SK-N-SH (cell line): ENCODE data around the gene SOX13. TPM values are rescaled to one million over a fixed set of nuclear protein-coding genes. Genes with fewer than 3 reads are reported as not detected.

Experiments used
- CTCF ChIA-PET: fragments of 300-600, 350-600 bp; formaldehyde crosslinking; extraction: SDS; loops from one replicate; lab custom pipeline; 2021; lab: Yijun Ruan, JAX
- POLR2A ChIA-PET: fragments of 350-600 bp; sonication (Branson Sonifier 250); formaldehyde crosslinking; extraction: SDS; loops from one replicate; lab custom pipeline; 2020; ENCODE audit warnings: antibody characterized with exemption, inconsistent platforms; lab: Yijun Ruan, JAX
- DNase-seq: peaks from one replicate; pipeline ENCODE4 v3.0.0; 2012
- H2AFZ ChIP-seq: fragments of 200-600 bp; sonication (generic); 2 replicates; pipeline ENCODE4 v1.8.1; 2016; ENCODE audit warnings: antibody characterized with exemption, mild to moderate bottlenecking, low read depth
- H3F3A ChIP-seq: fragments of 200-600 bp; sonication (generic); replicated peaks from 2 replicates; pipeline ENCODE3; 2016; ENCODE audit warnings: antibody characterized with exemption, mild to moderate bottlenecking; ENCODE audit not compliant: insufficient read depth
- H3K27ac ChIP-seq, 2 experiments: fragments of 200-500 bp in 1 of 2; fragments of 200-600 bp in 1 of 2; sonication (Bioruptor generic) in 1 of 2; sonication (generic), shearing (Covaris generic) in 1 of 2; 2 replicates each; pipeline versions ENCODE4 v1.5.1 to v1.6.1; 2014 to 2016; ENCODE audit warnings: low read depth in 2 of 2, inconsistent platforms in 1 of 2, low read length in 1 of 2, mild to moderate bottlenecking in 1 of 2, mixed read lengths in 1 of 2
- H3K27me3 ChIP-seq: fragments of 200-600 bp; sonication (generic), shearing (Covaris generic); 2 replicates; pipeline ENCODE4 v1.6.1; 2016; ENCODE audit warnings: mixed run types; ENCODE audit not compliant: insufficient read depth
- H3K36me3 ChIP-seq, 2 experiments: fragments of 200-500 bp in 1 of 2; fragments of 200-600 bp in 1 of 2; sonication (Bioruptor generic) in 1 of 2; sonication (generic) in 1 of 2; replicated peaks in 1 of 2; 2 replicates each; pipeline versions ENCODE3 to v1.5.1; 2014 to 2016; ENCODE audit warnings: low read length in 1 of 2, mild to moderate bottlenecking in 1 of 2; ENCODE audit not compliant: insufficient read depth in 2 of 2, control insufficient read depth in 1 of 2
- H3K4me1 ChIP-seq, 2 experiments: fragments of 200-500 bp in 1 of 2; fragments of 200-600 bp in 1 of 2; sonication (Bioruptor generic) in 1 of 2; sonication (generic), shearing (Covaris generic) in 1 of 2; 2 replicates each; pipeline versions ENCODE4 v1.5.1 to v1.6.1; 2014 to 2016; ENCODE audit warnings: low read depth in 1 of 2, low read length in 1 of 2, mixed run types in 1 of 2; ENCODE audit not compliant: insufficient read depth in 2 of 2, control insufficient read depth in 1 of 2
- H3K4me2 ChIP-seq: fragments of 200-600 bp; sonication (generic), shearing (Covaris generic); 2 replicates; pipeline ENCODE4 v1.6.1; 2017; ENCODE audit warnings: mixed run types
- H3K4me3 ChIP-seq, 2 experiments: fragments of 200-500 bp in 1 of 2; fragments of 200-600 bp in 1 of 2; sonication (Bioruptor generic) in 1 of 2; sonication (generic), shearing (Covaris generic) in 1 of 2; 2 replicates each; pipeline versions ENCODE4 v1.5.1 to v1.8.1; 2014 to 2016; ENCODE audit warnings: low read depth in 2 of 2, inconsistent platforms in 1 of 2, low read length in 1 of 2, mild to moderate bottlenecking in 1 of 2, mixed read lengths in 1 of 2, moderate library complexity in 1 of 2
- H3K79me2 ChIP-seq: fragments of 200-600 bp; sonication (generic); 2 replicates; pipeline ENCODE4 v1.8.1; 2017; ENCODE audit warnings: mild to moderate bottlenecking; ENCODE audit not compliant: insufficient read depth
- H3K9ac ChIP-seq: fragments of 200-600 bp; sonication (generic); 2 replicates; pipeline ENCODE4 v1.6.1; 2017; ENCODE audit warnings: mixed run types
- H3K9me2 ChIP-seq: fragments of 200-600 bp; sonication (generic); 2 replicates; pipeline ENCODE4 v1.6.1; 2017; ENCODE audit warnings: mixed run types
- H3K9me3 ChIP-seq: fragments of 200-600 bp; sonication (generic); 2 replicates; pipeline ENCODE4 v1.6.1; 2017; ENCODE audit warnings: mixed run types, mild to moderate bottlenecking, moderate library complexity
- H4K20me1 ChIP-seq: fragments of 200-600 bp; sonication (generic); 2 replicates; pipeline ENCODE4 v1.6.1; 2017; ENCODE audit warnings: mild to moderate bottlenecking, mixed run types; ENCODE audit not compliant: insufficient read depth
- CTCF ChIP-seq: fragments of 200-600 bp; sonication (generic); IDR thresholded peaks from 2 replicates; pipeline ENCODE4 v1.6.1; 2017; ENCODE audit warnings: antibody characterized with exemption, mild to moderate bottlenecking, moderate library complexity
- ELF1 ChIP-seq: IDR thresholded peaks from 2 replicates; pipeline ENCODE4 v1.4.0; 2012
- EP300 ChIP-seq, 2 experiments: IDR thresholded peaks; 2 replicates each; pipeline versions ENCODE4 v1.4.0 to v1.6.1; 2012; ENCODE audit warnings: borderline replicate concordance in 1 of 2, low read depth in 1 of 2, low read length in 1 of 2
- FOSL2 ChIP-seq: IDR thresholded peaks from 2 replicates; pipeline ENCODE4 v1.4.0; 2012; ENCODE audit warnings: low read depth, mild to moderate bottlenecking, moderate library complexity, borderline replicate concordance
- FOXJ3 ChIP-seq: sonication (generic); formaldehyde crosslinking; IDR thresholded peaks from 2 replicates; pipeline ENCODE4 v1.5.1; 2020; ENCODE audit warnings: mild to moderate bottlenecking, missing genetic modification reagents
- GATA2 ChIP-seq: sonication (generic); formaldehyde crosslinking; IDR thresholded peaks from 2 replicates; pipeline ENCODE4 v1.5.0; 2020; ENCODE audit warnings: mild to moderate bottlenecking, missing genetic modification reagents
- JUND ChIP-seq: IDR thresholded peaks from 2 replicates; pipeline ENCODE4 v1.4.0; 2012
- MXI1 ChIP-seq: IDR thresholded peaks from 2 replicates; pipeline ENCODE4 v1.6.1; 2012; ENCODE audit warnings: mild to moderate bottlenecking, low read depth, low read length, improper control_type of control experiment
- NFIC ChIP-seq: IDR thresholded peaks from 2 replicates; pipeline ENCODE4 v1.4.0; 2012; ENCODE audit warnings: borderline replicate concordance
- POLR2AphosphoS5 ChIP-seq: IDR thresholded peaks from 2 replicates; pipeline ENCODE4 v1.6.1; 2012; ENCODE audit warnings: low read depth, low read length
- RAD21 ChIP-seq: IDR thresholded peaks from 2 replicates; pipeline ENCODE4 v1.6.1; 2012; ENCODE audit warnings: mild to moderate bottlenecking, low read length
- REST ChIP-seq: IDR thresholded peaks from 2 replicates; pipeline ENCODE4 v1.6.1; 2012; ENCODE audit warnings: mild to moderate bottlenecking, low read depth, low read length, moderate library complexity
- RFX5 ChIP-seq: IDR thresholded peaks from 2 replicates; pipeline ENCODE4 v1.6.1; 2012; ENCODE audit warnings: mild to moderate bottlenecking, improper control_type of control experiment, low read length
- RXRA ChIP-seq: IDR thresholded peaks from 2 replicates; pipeline ENCODE4 v1.4.0; 2012; ENCODE audit warnings: low read depth, mild to moderate bottlenecking, borderline replicate concordance
- SMC3 ChIP-seq: IDR thresholded peaks from 2 replicates; pipeline ENCODE4 v1.6.1; 2012; ENCODE audit warnings: low read depth, low read length, improper control_type of control experiment
- TAF1 ChIP-seq: IDR thresholded peaks from 2 replicates; pipeline ENCODE4 v1.6.1; 2012; ENCODE audit warnings: low read depth, mild to moderate bottlenecking, low read length, moderate library complexity, borderline replicate concordance
- TCF12 ChIP-seq: IDR thresholded peaks from 2 replicates; pipeline ENCODE4 v1.4.0; 2012
- YY1 ChIP-seq: IDR thresholded peaks from 2 replicates; pipeline ENCODE4 v1.4.0; 2012; ENCODE audit warnings: low read depth, mild to moderate bottlenecking
- ZBTB33 ChIP-seq: IDR thresholded peaks from 2 replicates; pipeline ENCODE4 v1.4.0; 2012; ENCODE audit warnings: low read depth, borderline replicate concordance
- WGBS: methylation state at CpG from one replicate; pipeline ENCODE4 v1.1.6; 2017; ENCODE audit warnings: low lambda C conversion rate; 5-methylcytosine and 5-hydroxymethylcytosine counted together
- polyA plus RNA-seq, 3 experiments: library from polyadenylated mRNA; depleted of rRNA; stranded (reverse); fragments of >200 nt; gene quantifications; 2 replicates each; pipeline ENCODE4 v1.2.3, GENCODE V29; 2012

Gene SOX13
- polyA plus RNA-seq, 1 of the 3 experiments (the other 2 are of a cell fraction) = 10.6 TPM

GRCh38 chr1:204121840-204122555, 49.1 kb downstream of the SOX13 start (continued):
- no peak for TF ChIP-seq RFX5
- TF ChIP-seq TCF12 = no peak
- TF ChIP-seq FOXJ3 (CRISPR knock-in tag) = no peak
- TF ChIP-seq RXRA = no peak
- no peak for TF ChIP-seq POLR2AphosphoS5

- no peak overlapping the region for H3K4me3 ChIP-seq
- WGBS = 88% methylated on average over 9 of the region's 9 CpGs
- H3K27me3 ChIP-seq = no peaks in the 10 kb centered on the region
- H3K9me2 ChIP-seq = no peaks in the 10 kb centered on the region
- no peaks in the 10 kb centered on the region for H3K79me2 ChIP-seq
- no peaks in the 10 kb centered on the region for H3K36me3 ChIP-seq
- TF ChIP-seq GATA2 (CRISPR knock-in tag) = no peak
- TF ChIP-seq RFX5 = no peak
- TF ChIP-seq CTCF = peak; percentile 48
- TF ChIP-seq SMC3 = peak; percentile 22; the same call in 1 of the 2 replicates
- TF ChIP-seq RAD21 = peak; percentile 23
- no peak overlapping the region for H3K27ac ChIP-seq
- peaks cover 6 to 24% of the 10 kb centered on the region in 2 experiments; a peak in 3 of 4 replicates for H3K4me1 ChIP-seq
- no peaks in the 10 kb centered on the region for H4K20me1 ChIP-seq
- H3K9me3 ChIP-seq = no peaks in the 10 kb centered on the region
- no peak overlapping the region for H2AFZ ChIP-seq
- H3F3A ChIP-seq = peaks cover 4% of the 10 kb centered on the region
- ChIA-PET CTCF (interaction anchor here (14.7 kb wide), 1 partner anchor 258 kb away, joined by 421 read pairs; the partner anchor contains the start of gene SNRPE), POLR2A (no interaction called here)
- DNase-seq = peak; percentile 57
- no peak overlapping the region for H3K4me2 ChIP-seq
- H3K9ac ChIP-seq = no peak overlapping the region
These were observed 50.5 kb downstream of the SOX13 start for GRCh38 chr1:204123376-204123775.

GRCh38 chr1:204124639-204125038, 51.7 kb downstream of the SOX13 start:
- TF ChIP-seq YY1 (no peak), RXRA (no peak), ELF1 (no peak), FOSL2 (no peak), JUND (no peak), ZBTB33 (no peak), REST (no peak), MXI1 (no peak), EP300 (IDR thresholded peaks at IDR 0.05; ENCODE audit: borderline replicate concordance in 1 of 2, low read depth in 1 of 2, low read length in 1 of 2) (no peak), TAF1 (no peak), NFIC (no peak), TCF12 (no peak)
- Histone ChIP-seq H3K9me2 (no peaks in the 10 kb centered on the region), H3K79me2 (no peaks in the 10 kb centered on the region), H3F3A (peaks cover 10% of the 10 kb centered on the region), H3K9me3 (no peaks in the 10 kb centered on the region), H3K36me3 (no peaks in the 10 kb centered on the region), H4K20me1 (no peaks in the 10 kb centered on the region), H3K4me2 (no peak overlapping the region), H2AFZ (no peak overlapping the region), H3K27me3 (no peaks in the 10 kb centered on the region), H3K4me3 (no peak overlapping the region), H3K9ac (no peak overlapping the region), H3K27ac (no peak overlapping the region), H3K4me1 (peaks cover 11 to 34% of the 10 kb centered on the region in 2 experiments)
- WGBS = 95% methylated on average over 21 of the region's 22 CpGs
- CTCF ChIA-PET = interaction anchor here (14.7 kb wide), 1 partner anchor 260 kb away, joined by 421 read pairs; the partner anchor contains the start of gene SNRPE
- DNase-seq = no peak
- POLR2A ChIA-PET = no interaction called here
